OCI-LY1 (cell line): Measurements from ENCODE around the gene TEPSIN.

Source experiments
- CTCF ChIP-seq: fragments of 200-600 bp; sonication (generic), shearing (Covaris generic); IDR thresholded peaks from 2 replicates; pipeline ENCODE4 v1.5.1; 2017; ENCODE audit warnings: mild to moderate bottlenecking, antibody characterized with exemption, low read length, moderate library complexity, mixed read lengths
- EZH2 ChIP-seq: fragments of 200-600 bp; sonication (generic), shearing (Covaris generic); IDR thresholded peaks from 2 replicates; pipeline ENCODE4 v1.8.0; 2017; ENCODE audit warnings: borderline replicate concordance, mixed run types, mild to moderate bottlenecking, antibody characterized with exemption, low read length, moderate library complexity, mixed read lengths

- TF ChIP-seq EZH2 (no peak), CTCF (no peak)
These were observed 30.2 kb downstream of the TEPSIN start for GRCh38 chr17:81208651-81209050.
